ENCODE data around the gene ZNF148.

Gene ZNF148

GRCh38 chr3:125280668-125281361 is 94.3 kb downstream of the ZNF148 start:
- DNase-seq (ENCODE audit: low read depth), result no peak

- no peak for DNase-seq (ENCODE audit: low read depth)
Observed at GRCh38 chr3:125278155-125278554, 97.0 kb downstream of the ZNF148 start.

- DNase-seq (ENCODE audit: low read depth), result no peak
Observed at GRCh38 chr3:125271127-125271526, 104.0 kb downstream of the ZNF148 start.

GRCh38 chr3:125267460-125267859 is 107.7 kb downstream of the ZNF148 start:
- DNase-seq (ENCODE audit: low read depth), result no peak

- no peak for DNase-seq (ENCODE audit: low read depth)
Observed at GRCh38 chr3:125266971-125267370, 108.2 kb downstream of the ZNF148 start.

GRCh38 chr3:125262161-125262560 is 113.0 kb downstream of the ZNF148 start:
- DNase-seq (ENCODE audit: low read depth), result no peak

- DNase-seq (ENCODE audit: low read depth), result no peak
Observed at GRCh38 chr3:125261031-125261430, 114.1 kb downstream of the ZNF148 start.

GRCh38 chr3:125260158-125260557 is 115.0 kb downstream of the ZNF148 start:
- no peak for DNase-seq (ENCODE audit: low read depth)

GRCh38 chr3:125257536-125257935 is 117.6 kb downstream of the ZNF148 start:
- no peak for DNase-seq (ENCODE audit: low read depth)

GRCh38 chr3:125256675-125257074 is 118.5 kb downstream of the ZNF148 start:
- no peak for DNase-seq (ENCODE audit: low read depth)

GRCh38 chr3:125250973-125251372 is 124.2 kb downstream of the ZNF148 start:
- no peak for DNase-seq (ENCODE audit: low read depth)

GRCh38 chr3:125246237-125246636 is 128.9 kb downstream of the ZNF148 start:
- no peak for DNase-seq (ENCODE audit: low read depth)

GRCh38 chr3:125245521-125245920 is 129.6 kb downstream of the ZNF148 start:
- DNase-seq (ENCODE audit: low read depth), result no peak

GRCh38 chr3:125240496-125240895 is 134.6 kb downstream of the ZNF148 start:
- DNase-seq (ENCODE audit: low read depth), result no peak

- DNase-seq (ENCODE audit: low read depth), result no peak
Observed at GRCh38 chr3:125239266-125239665, 135.9 kb downstream of the ZNF148 start.

GRCh38 chr3:125238759-125239158 is 136.4 kb downstream of the ZNF148 start:
- no peak for DNase-seq (ENCODE audit: low read depth)

GRCh38 chr3:125236331-125236903 is 138.7 kb downstream of the ZNF148 start:
- no peak for DNase-seq (ENCODE audit: low read depth)

GRCh38 chr3:125234831-125235230 is 140.3 kb downstream of the ZNF148 start:
- DNase-seq (ENCODE audit: low read depth), result no peak

GRCh38 chr3:125232401-125232800 is 142.7 kb downstream of the ZNF148 start:
- no peak for DNase-seq (ENCODE audit: low read depth)

- DNase-seq (ENCODE audit: low read depth), result no peak
Observed at GRCh38 chr3:125231895-125232294, 143.2 kb downstream of the ZNF148 start.

GRCh38 chr3:125229707-125230106 is 145.4 kb downstream of the ZNF148 start:
- DNase-seq (ENCODE audit: low read depth), result no peak

- DNase-seq (ENCODE audit: low read depth), result no peak
Observed at GRCh38 chr3:125229168-125229567, 146.0 kb downstream of the ZNF148 start.

- no peak for DNase-seq (ENCODE audit: low read depth)
Observed at GRCh38 chr3:125221831-125222230, 153.3 kb downstream of the ZNF148 start.

Measured in activated T-helper 1 cell treated with Interleukin-2 at 50 U/mL for 16 hours (primary cell).